GM23338 (cell line): ENCODE measurements around the gene CHMP4A. TPM values are rescaled to one million over a fixed set of nuclear protein-coding genes. Genes with fewer than 3 reads are reported as not detected.

Experiments
- ATAC-seq: fragments of 200-7000 bp; cut with Tn5 transposase; 3 replicates; pipeline ENCODE4 v1.9.1; 2020
- DNase-seq: peaks from one replicate; pipeline ENCODE4 v3.0.0-alpha.2; 2015; ENCODE audit warnings: low spot score
- H2AFZ ChIP-seq: fragments of 200-600 bp; sonication (generic); 2 replicates; pipeline ENCODE4 v1.8.0; 2016; ENCODE audit warnings: antibody characterized with exemption, mild to moderate bottlenecking, moderate library complexity
- H3F3A ChIP-seq: fragments of 200-600 bp; sonication (generic); replicated peaks from 2 replicates; pipeline ENCODE4 v1.8.0; 2017; ENCODE audit warnings: antibody characterized with exemption, mixed run types, low read depth
- H3K27ac ChIP-seq: fragments of 200-600 bp; sonication (generic); 2 replicates; pipeline ENCODE4 v1.6.1; 2016; ENCODE audit warnings: low read depth
- H3K27me3 ChIP-seq: fragments of 200-600 bp; sonication (generic); 2 replicates; pipeline ENCODE4 v1.8.0; 2016; ENCODE audit warnings: mild to moderate bottlenecking, mixed run types, moderate library complexity; ENCODE audit not compliant: insufficient read depth
- H3K36me3 ChIP-seq: fragments of 200-600 bp; sonication (generic); 2 replicates; pipeline ENCODE4 v1.8.0; 2016; ENCODE audit warnings: mild to moderate bottlenecking; ENCODE audit not compliant: insufficient read depth
- H3K4me1 ChIP-seq: fragments of 200-600 bp; sonication (generic); 2 replicates; pipeline ENCODE4 v1.8.0; 2016; ENCODE audit warnings: mild to moderate bottlenecking, moderate library complexity; ENCODE audit not compliant: insufficient read depth
- H3K4me2 ChIP-seq: fragments of 200-600 bp; sonication (generic); 2 replicates; pipeline ENCODE4 v1.7.1; 2017; ENCODE audit warnings: mixed run types
- H3K4me3 ChIP-seq: fragments of 200-600 bp; sonication (generic); 2 replicates; pipeline ENCODE4 v1.6.1; 2016; ENCODE audit warnings: mixed run types
- H3K79me2 ChIP-seq: fragments of 200-600 bp; sonication (generic); replicated peaks from 2 replicates; pipeline ENCODE4 v1.8.0; 2017; ENCODE audit warnings: mild to moderate bottlenecking; ENCODE audit not compliant: insufficient read depth
- H3K9me2 ChIP-seq: fragments of 200-600 bp; sonication (generic); 2 replicates; pipeline ENCODE4 v1.8.0; 2017; ENCODE audit not compliant: insufficient read depth
- H4K20me1 ChIP-seq: fragments of 200-600 bp; sonication (generic); replicated peaks from 2 replicates; pipeline ENCODE4 v1.8.0; 2017; ENCODE audit warnings: mild to moderate bottlenecking; ENCODE audit not compliant: insufficient read depth
- H3K27ac Mint-ChIP-seq: 2 replicates; pipeline ENCODE4 v1.8.0; 2020; ENCODE audit warnings: inconsistent platforms, mild to moderate bottlenecking, moderate library complexity, mixed read lengths
- H3K27me3 Mint-ChIP-seq: 3 replicates; pipeline ENCODE4 v1.8.0; 2022; ENCODE audit warnings: low read depth, mild to moderate bottlenecking, moderate library complexity, mixed read lengths, inconsistent platforms; ENCODE audit not compliant: insufficient read depth, poor library complexity
- H3K36me3 Mint-ChIP-seq: 3 replicates; pipeline ENCODE4 v1.8.0; 2021; ENCODE audit warnings: low read depth, mild to moderate bottlenecking, inconsistent platforms, moderate library complexity, mixed read lengths
- H3K4me1 Mint-ChIP-seq: 3 replicates; pipeline ENCODE4 v1.8.0; 2020; ENCODE audit warnings: mild to moderate bottlenecking, inconsistent platforms, mixed read lengths
- H3K4me3 Mint-ChIP-seq: 3 replicates; pipeline ENCODE4 v1.8.0; 2021; ENCODE audit warnings: moderate library complexity, mild to moderate bottlenecking, inconsistent platforms, mixed read lengths
- H3K9me3 Mint-ChIP-seq: 3 replicates; pipeline ENCODE4 v1.8.0; 2020; ENCODE audit warnings: moderate library complexity, mild to moderate bottlenecking, inconsistent platforms, mixed read lengths
- CREB1 ChIP-seq: fragments of 250-450 bp; sonication (Bioruptor Pico); IDR thresholded peaks from 2 replicates; pipeline ENCODE4 v1.5.0; 2020; ENCODE audit warnings: low read depth, mild to moderate bottlenecking, moderate library complexity
- ETS1 ChIP-seq: IDR thresholded peaks from 2 replicates; pipeline ENCODE4 v1.6.1; 2016; ENCODE audit warnings: antibody characterized with exemption
- EZH2 ChIP-seq: fragments of 200-600 bp; sonication (generic); IDR thresholded peaks from one replicate; pipeline ENCODE4 v1.8.0; 2017; ENCODE audit warnings: antibody characterized with exemption, mild to moderate bottlenecking, low read depth; ENCODE audit not compliant: unreplicated experiment
- EZH2phosphoT487 ChIP-seq: fragments of 200-600 bp; sonication (generic); IDR thresholded peaks from one replicate; pipeline ENCODE4 v1.8.1; 2018; ENCODE audit warnings: antibody characterized with exemption; ENCODE audit not compliant: unreplicated experiment
- JUNB ChIP-seq: IDR thresholded peaks from one replicate; pipeline ENCODE4 v1.6.1; 2016; ENCODE audit warnings: antibody characterized with exemption; ENCODE audit not compliant: unreplicated experiment
- NANOG ChIP-seq: IDR thresholded peaks from 2 replicates; pipeline ENCODE4 v1.6.1; 2016; ENCODE audit warnings: antibody characterized with exemption, borderline replicate concordance
- POLR2AphosphoS5 ChIP-seq: IDR thresholded peaks from 2 replicates; pipeline ENCODE4 v1.6.1; 2016; ENCODE audit warnings: antibody characterized with exemption, low read depth
- REST ChIP-seq: IDR thresholded peaks from one replicate; pipeline ENCODE4 v1.6.1; 2018; ENCODE audit warnings: antibody characterized with exemption; ENCODE audit not compliant: unreplicated experiment
- STAT1 ChIP-seq: IDR thresholded peaks from one replicate; pipeline ENCODE4 v1.6.1; 2016; ENCODE audit warnings: antibody characterized with exemption; ENCODE audit not compliant: unreplicated experiment
- ZNF114 ChIP-seq: fragments of 250-450 bp; sonication (Bioruptor Pico); IDR thresholded peaks from 2 replicates; pipeline ENCODE4 v1.5.0; 2020; ENCODE audit warnings: mild to moderate bottlenecking, moderate library complexity
- ZNF331 ChIP-seq: fragments of 250-450 bp; sonication (Bioruptor Pico); IDR thresholded peaks from 2 replicates; pipeline ENCODE4 v1.5.0; 2020; ENCODE audit warnings: low read depth, mild to moderate bottlenecking, moderate library complexity
- ZNF462 ChIP-seq: fragments of 250-450 bp; sonication (Bioruptor Pico); IDR thresholded peaks from 2 replicates; pipeline ENCODE4 v1.5.0; 2020; ENCODE audit warnings: mild to moderate bottlenecking, moderate library complexity
- polyA plus RNA-seq: library from polyadenylated mRNA; unstranded; fragments of >200 nt; fragmentation: Nextera tagmentation; extraction: Ambion mirVana; gene quantifications from 2 replicates; pipeline ENCODE4 v1.2.1, GENCODE V29; 2016
- total RNA-seq: library from RNA; depleted of rRNA; stranded (reverse); fragments of >200 nt; shearing (Covaris generic); gene quantifications from 2 replicates; pipeline ENCODE4 v1.2.3, GENCODE V29; 2014
- TF ChIP-seq, protein P1 (sequence below), 2 experiments: fragments of 200-600 bp in 1 of 2; sonication (generic) in 1 of 2; conservative IDR thresholded peaks; 2 replicates each; pipeline versions ENCODE4 v1.5.1 to v1.6.1; 2016 to 2017; ENCODE audit warnings: antibody characterized with exemption in 2 of 2, low read depth in 2 of 2, mild to moderate bottlenecking in 2 of 2, moderate library complexity in 1 of 2

CHMP4A gene
- total and polyA plus RNA-seq, 2 experiments from 2014 or later: 19.3 to 36.9 TPM

GRCh38 chr14:24160499-24160849 is 52.8 kb downstream of the CHMP4A start:
- no peaks in the 10 kb centered on the region for H3K9me2 ChIP-seq
- H3K9me3 Mint-ChIP-seq: no peaks in the 10 kb centered on the region
- H3K27me3 Mint-ChIP-seq: peaks cover 4% of the 10 kb centered on the region
- H3K4me3 ChIP-seq: no peak overlapping the region
- ATAC-seq (no peak), DNase-seq (no peak)
- H3K4me1 ChIP-seq: peaks cover 11% of the 10 kb centered on the region
- TF ChIP-seq ETS1: no peak
- TF ChIP-seq ZNF331 (CRISPR knock-in tag): no peak
- TF ChIP-seq JUNB: no peak
- no peak for TF ChIP-seq REST
- no peak for TF ChIP-seq POLR2AphosphoS5
- TF ChIP-seq NANOG: no peak
- TF ChIP-seq EZH2phosphoT487: no peak
- TF ChIP-seq, protein P1, sequence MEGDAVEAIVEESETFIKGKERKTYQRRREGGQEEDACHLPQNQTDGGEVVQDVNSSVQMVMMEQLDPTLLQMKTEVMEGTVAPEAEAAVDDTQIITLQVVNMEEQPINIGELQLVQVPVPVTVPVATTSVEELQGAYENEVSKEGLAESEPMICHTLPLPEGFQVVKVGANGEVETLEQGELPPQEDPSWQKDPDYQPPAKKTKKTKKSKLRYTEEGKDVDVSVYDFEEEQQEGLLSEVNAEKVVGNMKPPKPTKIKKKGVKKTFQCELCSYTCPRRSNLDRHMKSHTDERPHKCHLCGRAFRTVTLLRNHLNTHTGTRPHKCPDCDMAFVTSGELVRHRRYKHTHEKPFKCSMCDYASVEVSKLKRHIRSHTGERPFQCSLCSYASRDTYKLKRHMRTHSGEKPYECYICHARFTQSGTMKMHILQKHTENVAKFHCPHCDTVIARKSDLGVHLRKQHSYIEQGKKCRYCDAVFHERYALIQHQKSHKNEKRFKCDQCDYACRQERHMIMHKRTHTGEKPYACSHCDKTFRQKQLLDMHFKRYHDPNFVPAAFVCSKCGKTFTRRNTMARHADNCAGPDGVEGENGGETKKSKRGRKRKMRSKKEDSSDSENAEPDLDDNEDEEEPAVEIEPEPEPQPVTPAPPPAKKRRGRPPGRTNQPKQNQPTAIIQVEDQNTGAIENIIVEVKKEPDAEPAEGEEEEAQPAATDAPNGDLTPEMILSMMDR (conservative IDR thresholded peaks at IDR 0.05; ENCODE audit: low read depth in 2 of 2): no peak
- TF ChIP-seq EZH2: no peak
- TF ChIP-seq CREB1: no peak
- TF ChIP-seq ZNF462 (CRISPR knock-in tag): no peak
- TF ChIP-seq STAT1: no peak
- no peak for TF ChIP-seq ZNF114
- H4K20me1 ChIP-seq: peaks cover 7% of the 10 kb centered on the region; the same call in 1 of the 2 replicates
- H3K4me2 ChIP-seq: no peak overlapping the region
- H3F3A ChIP-seq: peaks cover 12% of the 10 kb centered on the region; the same call in 1 of the 2 replicates
- H3K36me3 ChIP-seq: peaks cover 7% of the 10 kb centered on the region; the same call in 1 of the 2 replicates
- no peak overlapping the region for H3K27ac Mint-ChIP-seq
- no peaks in the 10 kb centered on the region for H3K27me3 ChIP-seq
- H3K4me1 Mint-ChIP-seq: peaks cover 9% of the 10 kb centered on the region
- no peak overlapping the region for H3K27ac ChIP-seq
- no peaks in the 10 kb centered on the region for H3K79me2 ChIP-seq
- peaks cover 58% of the 10 kb centered on the region for H3K36me3 Mint-ChIP-seq
- no peak overlapping the region for H2AFZ ChIP-seq
- no peak overlapping the region for H3K4me3 Mint-ChIP-seq
